ENCODE results near the gene ARVCF.

The ARVCF gene

GRCh38 chr22:19984851-19985811, 31.5 kb downstream of the ARVCF start:
- DNase-seq, result no peak

- no peak for DNase-seq
These were observed 32.3 kb downstream of the ARVCF start for GRCh38 chr22:19984201-19984753.

- DNase-seq, result no peak
These were observed 32.9 kb downstream of the ARVCF start for GRCh38 chr22:19983741-19984140.

- DNase-seq, result no peak
These were observed 33.5 kb downstream of the ARVCF start for GRCh38 chr22:19982991-19983578.

- DNase-seq, result no peak
These were observed 34.4 kb downstream of the ARVCF start for GRCh38 chr22:19981961-19982920.

- no peak for DNase-seq
These were observed 35.3 kb downstream of the ARVCF start for GRCh38 chr22:19981171-19981960.

- DNase-seq, result no peak
These were observed 35.9 kb downstream of the ARVCF start for GRCh38 chr22:19980766-19981165.

- DNase-seq, result no peak
These were observed 36.7 kb downstream of the ARVCF start for GRCh38 chr22:19979712-19980493.

GRCh38 chr22:19978748-19979147, 37.9 kb downstream of the ARVCF start:
- DNase-seq, result no peak

GRCh38 chr22:19977296-19978243, 39.1 kb downstream of the ARVCF start:
- DNase-seq, result no peak

- no peak for DNase-seq
These were observed 40.0 kb downstream of the ARVCF start for GRCh38 chr22:19976671-19977070.

GRCh38 chr22:19975707-19976035, 41.0 kb downstream of the ARVCF start:
- DNase-seq, result no peak

- DNase-seq, result no peak
These were observed 41.5 kb downstream of the ARVCF start for GRCh38 chr22:19974935-19975706.

GRCh38 chr22:19974268-19974861, 42.3 kb downstream of the ARVCF start:
- no peak for DNase-seq

- no peak for DNase-seq
These were observed 42.9 kb downstream of the ARVCF start for GRCh38 chr22:19973551-19974267.

GRCh38 chr22:19972652-19973550, 43.7 kb downstream of the ARVCF start:
- no peak for DNase-seq

- DNase-seq, result no peak
These were observed 44.4 kb downstream of the ARVCF start for GRCh38 chr22:19972251-19972650.

All from GOT3 (cell line).